HUES6 (cell line): ENCODE measurements around the gene UTP14C.

Experiments used
- H3K27ac ChIP-seq: 2 replicates; pipeline ENCODE4 v1.7.0; 2013; ENCODE audit warnings: low read depth, mild to moderate bottlenecking, low read length, inconsistent platforms
- H3K27me3 ChIP-seq: 2 replicates; pipeline ENCODE4 v1.6.1; 2013; ENCODE audit warnings: low read length; ENCODE audit not compliant: control insufficient read depth, insufficient read depth
- H3K36me3 ChIP-seq: 2 replicates; pipeline ENCODE4 v1.6.1; 2013; ENCODE audit warnings: low read length; ENCODE audit not compliant: control insufficient read depth, insufficient read depth
- H3K4me1 ChIP-seq: 2 replicates; pipeline ENCODE4 v1.6.1; 2013; ENCODE audit warnings: low read length; ENCODE audit not compliant: control insufficient read depth, insufficient read depth
- H3K4me3 ChIP-seq: 2 replicates; pipeline ENCODE4 v1.5.1; 2013; ENCODE audit warnings: low read depth, low read length
- H3K9ac ChIP-seq: one replicate; pipeline ENCODE4 v1.6.1; 2013; ENCODE audit warnings: mild to moderate bottlenecking, low read length
- H3K9me3 ChIP-seq: 2 replicates; pipeline ENCODE4 v1.6.1; 2013; ENCODE audit warnings: low read depth, low read length; ENCODE audit not compliant: control insufficient read depth, insufficient read depth

Gene UTP14C

GRCh38 chr13:51993713-51994112, 30.8 kb upstream of the UTP14C start:
- no peaks in the 10 kb centered on the region for H3K36me3 ChIP-seq
- peaks cover 4% of the 10 kb centered on the region; the same call in 1 of the 2 replicates for H3K27me3 ChIP-seq
- no peak overlapping the region for H3K9ac ChIP-seq
- H3K4me3 ChIP-seq, result no peak overlapping the region
- H3K9me3 ChIP-seq, result no peaks in the 10 kb centered on the region
- no peak overlapping the region for H3K27ac ChIP-seq
- peaks cover 24% of the 10 kb centered on the region for H3K4me1 ChIP-seq

GRCh38 chr13:51995677-51996551, 28.6 kb upstream of the UTP14C start:
- Histone ChIP-seq H3K9ac (no peak overlapping the region), H3K36me3 (no peaks in the 10 kb centered on the region), H3K4me3 (no peak overlapping the region), H3K27ac (no peak overlapping the region), H3K27me3 (peaks cover 4% of the 10 kb centered on the region; the same call in 1 of the 2 replicates), H3K9me3 (no peaks in the 10 kb centered on the region), H3K4me1 (peaks cover 34% of the 10 kb centered on the region)

GRCh38 chr13:51996641-51997040, 27.9 kb upstream of the UTP14C start:
- peaks cover 4% of the 10 kb centered on the region; the same call in 1 of the 2 replicates for H3K27me3 ChIP-seq
- no peaks in the 10 kb centered on the region for H3K36me3 ChIP-seq
- H3K4me1 ChIP-seq, result peaks cover 37% of the 10 kb centered on the region
- no peak overlapping the region for H3K4me3 ChIP-seq
- no peak overlapping the region for H3K27ac ChIP-seq
- H3K9me3 ChIP-seq, result no peaks in the 10 kb centered on the region
- no peak overlapping the region for H3K9ac ChIP-seq

- Histone ChIP-seq H3K36me3 (no peaks in the 10 kb centered on the region), H3K4me1 (peaks cover 39% of the 10 kb centered on the region), H3K9ac (no peak overlapping the region), H3K4me3 (no peak overlapping the region), H3K9me3 (no peaks in the 10 kb centered on the region), H3K27ac (no peak overlapping the region), H3K27me3 (peaks cover 4% of the 10 kb centered on the region; the same call in 1 of the 2 replicates)
These were observed 27.3 kb upstream of the UTP14C start for GRCh38 chr13:51997186-51997585.

- Histone ChIP-seq H3K36me3 (no peaks in the 10 kb centered on the region), H3K4me1 (peaks cover 42% of the 10 kb centered on the region), H3K27me3 (peaks cover 4% of the 10 kb centered on the region; the same call in 1 of the 2 replicates), H3K4me3 (no peak overlapping the region), H3K27ac (no peak overlapping the region), H3K9me3 (no peaks in the 10 kb centered on the region), H3K9ac (no peak overlapping the region)
These were observed 26.7 kb upstream of the UTP14C start for GRCh38 chr13:51997641-51998330.

- Histone ChIP-seq H3K27ac (no peak overlapping the region), H3K27me3 (peaks cover 4% of the 10 kb centered on the region; the same call in 1 of the 2 replicates), H3K4me1 (peaks cover 42% of the 10 kb centered on the region), H3K9ac (no peak overlapping the region), H3K9me3 (no peaks in the 10 kb centered on the region), H3K36me3 (no peaks in the 10 kb centered on the region), H3K4me3 (no peak overlapping the region)
These were observed 25.6 kb upstream of the UTP14C start for GRCh38 chr13:51998723-51999509.

- no peaks in the 10 kb centered on the region for H3K9me3 ChIP-seq
- H3K4me3 ChIP-seq, result no peak overlapping the region
- no peak overlapping the region for H3K9ac ChIP-seq
- H3K36me3 ChIP-seq, result no peaks in the 10 kb centered on the region
- H3K4me1 ChIP-seq, result peaks cover 42% of the 10 kb centered on the region
- H3K27ac ChIP-seq, result no peak overlapping the region
- peaks cover 4% of the 10 kb centered on the region; the same call in 1 of the 2 replicates for H3K27me3 ChIP-seq
These were observed 25.0 kb upstream of the UTP14C start for GRCh38 chr13:51999510-51999911.

- H3K4me1 ChIP-seq, result peaks cover 42% of the 10 kb centered on the region
- peaks cover 4% of the 10 kb centered on the region; the same call in 1 of the 2 replicates for H3K27me3 ChIP-seq
- no peak overlapping the region for H3K9ac ChIP-seq
- H3K9me3 ChIP-seq, result no peaks in the 10 kb centered on the region
- H3K27ac ChIP-seq, result no peak overlapping the region
- no peaks in the 10 kb centered on the region for H3K36me3 ChIP-seq
- no peak overlapping the region for H3K4me3 ChIP-seq
These were observed 24.6 kb upstream of the UTP14C start for GRCh38 chr13:51999921-52000320.

- H3K27ac ChIP-seq, result no peak overlapping the region
- H3K9ac ChIP-seq, result no peak overlapping the region
- peaks cover 2% of the 10 kb centered on the region; the same call in 1 of the 2 replicates for H3K9me3 ChIP-seq
- H3K27me3 ChIP-seq, result no peaks in the 10 kb centered on the region; the same call in 1 of the 2 replicates
- H3K36me3 ChIP-seq, result no peaks in the 10 kb centered on the region
- no peak overlapping the region for H3K4me3 ChIP-seq
- H3K4me1 ChIP-seq, result peaks cover 34% of the 10 kb centered on the region
These were observed 23.3 kb upstream of the UTP14C start for GRCh38 chr13:52001120-52001731.

- Histone ChIP-seq H3K27ac (no peak overlapping the region), H3K27me3 (no peaks in the 10 kb centered on the region; the same call in 1 of the 2 replicates), H3K4me3 (no peak overlapping the region), H3K9ac (no peak overlapping the region), H3K36me3 (no peaks in the 10 kb centered on the region), H3K4me1 (peaks cover 31% of the 10 kb centered on the region), H3K9me3 (peaks cover 8% of the 10 kb centered on the region; the same call in 1 of the 2 replicates)
These were observed 22.1 kb upstream of the UTP14C start for GRCh38 chr13:52002361-52002760.
